Ovary (tissue), 9 donors: Measurements from ENCODE around the gene AGRP. TPM values are rescaled to one million over a fixed set of nuclear protein-coding genes. Genes with fewer than 3 reads are reported as not detected.

Experiments used
- DNase-seq, 5 donors: peaks; one replicate each; pipeline ENCODE4 v3.0.0-alpha.2; 2019 to 2020
- H3K27ac ChIP-seq, 2 donors: fragments of 200-600 bp; one replicate each; pipeline versions ENCODE4 v1.5.1 to v1.8.0; 2019 to 2022
- H3K27me3 ChIP-seq: fragments of 200-600 bp; one replicate; pipeline ENCODE4 v1.8.0; 2022
- H3K36me3 ChIP-seq: fragments of 200-600 bp; sonication (generic); one replicate; pipeline ENCODE4 v1.5.1; 2019
- H3K4me1 ChIP-seq: one replicate; pipeline ENCODE4 v1.8.1; 2013; ENCODE audit warnings: mild to moderate bottlenecking, moderate library complexity; ENCODE audit not compliant: insufficient read depth
- H3K4me3 ChIP-seq: fragments of 200-600 bp; sonication (generic); one replicate; pipeline ENCODE4 v1.5.1; 2017
- H3K9me3 ChIP-seq, 2 donors: fragments of 200-600 bp in 1 of 2; sonication (generic) in 1 of 2; one replicate each; pipeline versions ENCODE4 v1.5.1 to v1.8.1; 2013 to 2019; ENCODE audit warnings: mild to moderate bottlenecking in 1 of 2, moderate library complexity in 1 of 2
- CTCF ChIP-seq, 3 donors: fragments of 450-650 bp in 2 of 3; fragments of 200-600 bp in 1 of 3; IDR thresholded peaks; one replicate each; pipeline versions ENCODE4 v1.5.1 to v1.8.0; 2016 to 2022; ENCODE audit warnings: antibody characterized with exemption in 3 of 3, mild to moderate bottlenecking in 1 of 3
- EP300 ChIP-seq: sonication (generic); formaldehyde crosslinking; IDR thresholded peaks from one replicate; pipeline ENCODE4 v1.6.1; 2017; ENCODE audit warnings: antibody characterized with exemption
- POLR2A ChIP-seq: fragments of 450-650 bp; IDR thresholded peaks from one replicate; pipeline ENCODE4 v1.6.1; 2017; ENCODE audit warnings: antibody characterized with exemption, mild to moderate bottlenecking, moderate library complexity
- WGBS, 3 donors: extraction: QIAGEN DNeasy Blood & Tissue Kit in 1 of 3; methylation state at CpG; one replicate each; pipeline versions ENCODE4 v1.1.5 to v1.1.7; 2013 to 2017; 5-methylcytosine and 5-hydroxymethylcytosine counted together
- intact Hi-C, 4 donors: fragments of 100-400 bp; cut with DNase I; formaldehyde crosslinking; loops; one replicate each; pipeline versions ENCODE4 v1.11.0 to v1.15.1; 2022 to 2023
- polyA plus RNA-seq, 2 donors: library from polyadenylated mRNA; stranded (reverse); fragments of 200-250 nt in 1 of 2; fragments of 350-450 nt in 1 of 2; fragmentation: Illumina TruSeq in 1 of 2; extraction: RNeasy Lipid Tissue Mini Kit (QIAGEN cat#74804) in 1 of 2; gene quantifications; one replicate each; pipeline ENCODE4 v1.2.3, GENCODE V29; 2013 to 2014
- total RNA-seq, 7 donors: library from RNA; depleted of rRNA in 2 of 7; stranded (reverse); fragments of >200 nt in 2 of 7; fragmentation: NEBNext Ultra II Directional in 3 of 7; extraction: Animal tissue kit (Norgen Biotek cat#: 25700) in 3 of 7; gene quantifications; one replicate each; pipeline versions ENCODE4 v1.1.0 to v1.2.4, GENCODE V29; 2016 to 2023
- donor health status: DM: no; HTN: no; CAD: no; lungs with moderate emphysema.
- donor health status: DM: no; HTN: no; CAD: no.
- donor health status: Bipolar disorder and iron deficiency.
- donor health status: DM: yes; HTN: yes; CAD: no.
- donor health status: DM: no; HTN: no; CAD: no.
- donor health status: DM: yes; HTN: yes; CAD: no.

AGRP gene
- total and polyA plus RNA-seq, 9 donors: 0.11 to 0.55 (median 0.48) TPM; not detected in 6

GRCh38 chr16:67449336-67449735, 34.0 kb downstream of the AGRP start:
- TF ChIP-seq EP300: no peak
- no peak for TF ChIP-seq POLR2A
- TF ChIP-seq CTCF (IDR thresholded peaks at IDR 0.05): no peak
- Histone ChIP-seq H3K4me1 (peaks cover 55% of the 10 kb centered on the region), H3K36me3 (no peaks in the 10 kb centered on the region), H3K9me3 (no peaks in the 10 kb centered on the region), H3K27me3 (no peaks in the 10 kb centered on the region), H3K27ac (peak overlapping the region; percentile 5 to 59), H3K4me3 (no peak overlapping the region)
- WGBS, 3 donors: 12 to 45% (median 27%) methylated on average over 2 of the region's 2 CpGs
- DNase-seq: peak in 2 of 5 donors; percentile 46 to 60
- intact Hi-C loops: no loop called here

- TF ChIP-seq CTCF (IDR thresholded peaks at IDR 0.05): no peak
- TF ChIP-seq POLR2A: no peak
- TF ChIP-seq EP300: no peak
- no peak overlapping the region for H3K4me3 ChIP-seq
- H3K9me3 ChIP-seq: no peaks in the 10 kb centered on the region
- H3K27me3 ChIP-seq: no peaks in the 10 kb centered on the region
- DNase-seq: no peak
- peak overlapping the region in 1 of 2 donors; percentile 59 for H3K27ac ChIP-seq
- intact Hi-C loops: no loop called here
- peaks cover 62% of the 10 kb centered on the region for H3K4me1 ChIP-seq
- H3K36me3 ChIP-seq: no peaks in the 10 kb centered on the region
- 95 to 100% (median 97%) methylated on average over 5 of the region's 5 CpGs for WGBS, 3 donors
Measured at GRCh38 chr16:67448580-67448979, 34.8 kb downstream of the AGRP start.

- no peak overlapping the region for H3K4me3 ChIP-seq
- H3K9me3 ChIP-seq: no peaks in the 10 kb centered on the region
- no peaks in the 10 kb centered on the region for H3K36me3 ChIP-seq
- H3K27ac ChIP-seq: peak overlapping the region; percentile 48 to 66
- 34 to 43% (median 38%) methylated on average over 6 of the region's 6 CpGs for WGBS, 3 donors
- H3K27me3 ChIP-seq: no peaks in the 10 kb centered on the region
- intact Hi-C loops: no loop called here
- peak; percentile 71 to 82 (median 77) for DNase-seq
- H3K4me1 ChIP-seq: peaks cover 71% of the 10 kb centered on the region
- TF ChIP-seq EP300 (no peak), CTCF (IDR thresholded peaks at IDR 0.05) (peak in 1 of 3 donors; percentile 29)
Measured at GRCh38 chr16:67447508-67448076, 35.8 kb downstream of the AGRP start.

GRCh38 chr16:67446968-67447507, 36.3 kb downstream of the AGRP start:
- WGBS, 3 donors: 14 to 37% (median 16%) methylated on average over 8 of the region's 8 CpGs
- intact Hi-C loops: no loop called here
- H3K4me1 ChIP-seq: peaks cover 75% of the 10 kb centered on the region
- H3K9me3 ChIP-seq: no peaks in the 10 kb centered on the region
- no peaks in the 10 kb centered on the region for H3K36me3 ChIP-seq
- TF ChIP-seq EP300 (no peak), CTCF (IDR thresholded peaks at IDR 0.05) (no peak), POLR2A (no peak)
- no peak overlapping the region for H3K4me3 ChIP-seq
- H3K27ac ChIP-seq: peak overlapping the region; percentile 48 to 66
- no peak for DNase-seq
- H3K27me3 ChIP-seq: no peaks in the 10 kb centered on the region
